ENCODE data around the gene ROR2. TPM values are rescaled to one million over a fixed set of nuclear protein-coding genes. Genes with fewer than 3 reads are reported as not detected.

ROR2 gene
- total RNA-seq, 4 donors from 2014 or later: 0.70 to 9.9 (median 4.1) TPM

DNA sequence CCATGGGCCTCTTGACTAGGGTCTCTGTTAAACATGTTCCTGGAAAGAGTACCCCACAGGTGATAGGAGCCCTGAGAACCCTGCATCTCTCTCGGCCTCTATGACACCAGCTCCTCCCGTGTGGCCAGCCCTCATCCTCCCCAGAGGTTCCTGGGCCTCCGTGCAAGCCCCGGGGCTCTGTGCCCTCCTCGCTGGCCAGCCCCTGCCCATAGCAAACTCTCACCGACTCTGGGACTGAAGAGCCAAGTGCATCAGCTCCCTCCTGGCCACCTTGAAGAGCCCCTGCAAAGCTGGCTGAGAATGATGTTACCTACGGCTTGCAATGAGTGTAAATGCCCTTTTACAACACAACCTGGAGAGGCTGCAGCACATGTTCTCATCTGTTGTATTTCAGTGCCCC, 224.4 kb downstream of the ROR2 start:
- H3K36me3 ChIP-seq: no peaks in the 10 kb centered on the region

DNA sequence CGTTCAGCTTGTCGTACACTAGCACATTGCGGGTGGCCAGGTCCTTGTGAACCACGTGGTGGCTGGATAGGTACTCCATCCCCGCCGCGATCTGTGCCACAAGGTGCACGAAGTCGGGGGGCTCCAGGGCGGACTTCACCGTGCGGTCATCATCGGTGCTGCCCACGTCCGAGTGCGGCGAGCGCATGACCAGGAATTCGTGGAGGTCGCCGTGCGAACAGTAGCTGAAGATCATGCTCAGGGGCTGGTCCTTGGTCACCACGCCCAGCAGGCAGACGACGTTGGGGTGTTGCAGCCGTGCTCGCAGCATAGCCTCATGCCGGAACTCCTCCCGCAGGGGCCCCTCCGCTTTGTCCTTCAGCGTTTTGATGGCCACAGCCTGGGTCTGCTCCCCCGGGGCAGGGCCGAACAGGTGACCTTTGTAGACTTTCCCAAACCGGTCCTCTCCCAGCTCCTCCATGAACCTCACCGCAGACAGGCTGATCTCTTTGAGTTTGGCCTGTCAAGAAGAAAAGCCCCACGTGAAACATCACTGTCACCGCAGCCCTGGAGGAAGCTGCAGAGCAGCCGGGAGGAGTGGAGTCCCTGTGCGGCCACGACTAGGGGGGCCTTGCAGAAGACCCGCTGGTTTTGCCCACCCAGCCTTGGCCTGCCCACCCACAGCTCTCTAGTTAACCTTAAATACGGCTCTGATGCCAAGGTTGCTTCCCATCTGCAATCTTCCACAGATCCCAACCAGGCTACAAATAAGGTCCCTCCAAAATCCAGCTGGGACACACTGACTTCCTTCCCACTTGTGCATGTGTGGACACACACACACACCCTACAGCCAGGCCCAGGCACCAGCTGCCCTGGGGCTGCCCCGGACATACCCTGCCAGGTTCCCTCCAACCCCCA, 225.2 kb downstream of the ROR2 start:
- no peak overlapping the region for H3K4me3 ChIP-seq
- TF ChIP-seq POLR2A (IDR thresholded peaks at IDR 0.05): no peak
- no peak for TF ChIP-seq CTCF (IDR thresholded peaks at IDR 0.05)
- H3K9me3 ChIP-seq: no peaks in the 10 kb centered on the region
- no peaks in the 10 kb centered on the region for H3K4me1 ChIP-seq
- H3K27me3 ChIP-seq: no peaks in the 10 kb centered on the region
- no peaks in the 10 kb centered on the region for H3K36me3 ChIP-seq
- H3K27ac ChIP-seq: no peak overlapping the region
- peak in 1 of 3 donors; percentile 12 for DNase-seq

More for the DNA sequence above, 224.4 kb downstream of the ROR2 start:
- Histone ChIP-seq H3K4me1 (no peaks in the 10 kb centered on the region), H3K9me3 (no peaks in the 10 kb centered on the region), H3K27me3 (no peaks in the 10 kb centered on the region), H3K4me3 (no peak overlapping the region), H3K27ac (no peak overlapping the region)
- DNase-seq: peak in 2 of 3 donors; percentile 2 to 23
- TF ChIP-seq POLR2A (IDR thresholded peaks at IDR 0.05): no peak
- no peak for TF ChIP-seq CTCF (IDR thresholded peaks at IDR 0.05)

DNA sequence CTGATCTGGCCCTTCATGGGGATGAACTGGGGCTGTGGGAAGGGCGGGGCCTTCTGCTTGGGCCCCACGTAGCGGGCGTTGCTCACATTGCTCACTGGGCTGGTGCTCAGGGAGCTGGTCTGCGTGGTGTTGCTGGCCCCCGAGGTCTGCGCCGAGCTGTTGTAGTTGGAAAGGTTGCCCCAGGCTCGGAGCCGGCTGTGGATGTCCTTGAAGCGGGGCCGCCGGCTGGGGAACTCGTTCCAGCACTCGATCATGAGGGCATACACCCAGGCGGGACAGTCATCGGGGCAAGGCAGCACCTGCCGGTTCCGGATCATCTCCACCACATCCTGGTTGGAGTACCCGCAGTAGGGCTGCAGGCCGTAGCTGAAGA, 226.0 kb downstream of the ROR2 start:
- peak in 1 of 3 donors; percentile 6 for DNase-seq
- Histone ChIP-seq H3K4me1 (no peaks in the 10 kb centered on the region), H3K36me3 (no peaks in the 10 kb centered on the region)

DNA sequence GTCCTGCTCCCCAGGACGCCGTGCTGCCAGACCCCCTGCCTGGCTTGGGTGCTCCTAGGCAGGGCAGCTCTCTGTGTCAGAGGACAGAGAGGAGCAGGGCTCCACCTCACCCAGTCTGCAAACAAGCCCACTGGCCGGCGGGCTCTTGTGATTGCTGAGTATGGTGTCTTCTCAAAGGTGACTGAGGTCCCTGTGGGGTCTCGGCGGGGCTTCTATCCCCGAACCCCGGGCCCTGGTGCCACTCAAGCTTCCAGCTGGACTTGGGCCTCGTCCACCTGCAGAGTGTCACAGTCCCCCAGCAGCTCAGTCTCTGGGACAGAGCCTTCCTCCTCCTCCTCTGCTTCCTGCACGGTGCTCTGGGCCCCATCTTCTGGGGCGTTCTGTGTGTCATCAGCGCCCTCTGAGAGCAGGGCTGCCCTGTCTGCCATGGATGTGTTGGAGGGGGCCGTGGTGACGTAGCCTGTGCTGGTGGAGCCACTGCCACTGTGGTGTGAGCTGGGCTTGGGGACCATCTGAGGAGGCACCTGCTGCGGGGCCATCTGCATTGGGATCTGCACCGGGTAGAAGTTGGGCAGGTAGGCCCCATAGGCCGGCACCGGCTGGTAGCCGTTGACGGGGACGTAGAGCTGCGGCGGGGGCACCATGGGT, 226.5 kb downstream of the ROR2 start:
- no peak for TF ChIP-seq POLR2A (IDR thresholded peaks at IDR 0.05)
- no peak for TF ChIP-seq CTCF (IDR thresholded peaks at IDR 0.05)
- no peaks in the 10 kb centered on the region for H3K9me3 ChIP-seq
- H3K36me3 ChIP-seq: no peaks in the 10 kb centered on the region
- no peaks in the 10 kb centered on the region for H3K4me1 ChIP-seq
- H3K27ac ChIP-seq: no peak overlapping the region
- no peaks in the 10 kb centered on the region for H3K27me3 ChIP-seq
- no peak overlapping the region for H3K4me3 ChIP-seq
- peak in 1 of 3 donors; percentile 12 for DNase-seq

More for the DNA sequence above, 226.0 kb downstream of the ROR2 start:
- no peaks in the 10 kb centered on the region for H3K27me3 ChIP-seq
- H3K27ac ChIP-seq: no peak overlapping the region
- TF ChIP-seq POLR2A (IDR thresholded peaks at IDR 0.05): no peak
- TF ChIP-seq CTCF (IDR thresholded peaks at IDR 0.05): no peak
- H3K9me3 ChIP-seq: no peaks in the 10 kb centered on the region
- H3K4me3 ChIP-seq: no peak overlapping the region

DNA sequence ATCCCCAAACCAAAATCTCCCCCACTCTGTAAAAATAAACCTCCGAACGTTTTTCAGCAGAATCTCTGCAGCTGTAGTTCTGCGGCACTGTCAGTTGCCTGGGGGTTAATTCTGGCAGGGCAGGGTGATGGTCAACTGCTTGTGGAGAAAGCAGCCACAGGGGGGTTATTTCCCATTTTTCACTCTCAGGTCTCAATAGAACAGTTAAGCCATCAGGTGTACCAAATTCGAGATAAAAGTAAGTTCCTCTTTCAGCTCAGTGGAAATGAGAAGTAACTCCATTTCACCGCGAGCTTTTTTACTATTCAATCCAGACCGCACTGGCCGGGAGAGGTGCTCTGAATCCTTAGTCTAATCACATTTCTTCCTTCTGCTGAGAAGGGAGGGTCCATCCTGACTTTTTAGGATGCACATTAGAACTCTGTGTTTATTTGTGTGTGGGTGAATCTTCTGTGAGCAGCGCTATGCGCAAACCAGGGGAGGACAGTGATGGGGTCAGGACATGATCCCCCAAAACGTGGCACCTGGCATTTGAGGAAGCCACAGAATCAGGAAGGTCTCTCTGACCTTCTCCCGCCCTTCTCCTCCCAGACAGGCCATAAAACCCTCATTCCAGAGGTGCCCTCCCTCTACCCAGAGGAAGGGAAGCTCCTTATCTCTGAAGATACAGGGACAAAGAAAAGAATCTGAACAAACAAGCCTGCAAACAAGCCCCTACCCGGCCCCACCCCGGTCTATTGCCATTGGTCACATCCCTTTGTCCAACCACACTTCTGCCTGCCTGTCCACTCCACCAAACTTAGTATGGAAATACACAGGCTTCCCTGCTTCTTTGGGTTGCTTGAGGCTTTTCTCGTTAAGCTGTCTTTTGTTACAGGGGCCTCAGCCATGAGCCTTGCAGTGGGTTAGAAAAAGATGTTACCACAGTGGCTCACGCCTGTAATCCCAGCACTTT, 229.0 kb downstream of the ROR2 start:
- no peaks in the 10 kb centered on the region for H3K36me3 ChIP-seq
- no peaks in the 10 kb centered on the region for H3K9me3 ChIP-seq
- no peak overlapping the region for H3K4me3 ChIP-seq
- no peak overlapping the region for H3K27ac ChIP-seq
- peak in 1 of 3 donors; percentile 17 for DNase-seq
- no peaks in the 10 kb centered on the region for H3K4me1 ChIP-seq
- no peaks in the 10 kb centered on the region for H3K27me3 ChIP-seq
- TF ChIP-seq POLR2A (IDR thresholded peaks at IDR 0.05): no peak
- no peak for TF ChIP-seq CTCF (IDR thresholded peaks at IDR 0.05)

Data from Peyer's patch (tissue), 4 donors.